Activated B cell treated with CpG ODN at 0.5 μM for 24 hours (primary cell): ENCODE data around the gene CENPL. TPM values are rescaled to one million over a fixed set of nuclear protein-coding genes. Genes with fewer than 3 reads are reported as not detected.

Source experiments
- ATAC-seq: fragments of 200-7000 bp; cut with Tn5 transposase; one replicate; pipeline ENCODE4 v1.10.0; 2021; ENCODE audit warnings: low read depth, mild to moderate bottlenecking, moderate library complexity
- CTCF ChIA-PET: fragments of 350-600 bp; sonication (Branson Sonifier 250); formaldehyde crosslinking; loops from one replicate; lab custom pipeline; 2021; ENCODE audit warnings: antibody characterized with exemption; lab: Charles Lee
- POLR2A ChIA-PET: fragments of 350-600 bp; sonication (Branson Sonifier 250); formaldehyde crosslinking; loops from one replicate; lab custom pipeline; 2021; ENCODE audit warnings: antibody characterized with exemption; lab: Charles Lee
- DNase-seq: peaks from one replicate; pipeline ENCODE4 v3.0.0; 2022
- H3K27ac Mint-ChIP-seq: one replicate; pipeline ENCODE4 v1.8.0; 2020; ENCODE audit warnings: mixed read lengths
- H3K27me3 Mint-ChIP-seq: one replicate; pipeline ENCODE4 v1.8.0; 2021; ENCODE audit warnings: mixed read lengths
- H3K36me3 Mint-ChIP-seq: one replicate; pipeline ENCODE4 v1.8.0; 2021; ENCODE audit warnings: low read depth, mixed read lengths
- H3K4me1 Mint-ChIP-seq: one replicate; pipeline ENCODE4 v1.8.0; 2021; ENCODE audit warnings: mixed read lengths
- H3K4me3 Mint-ChIP-seq: one replicate; pipeline ENCODE4 v1.8.0; 2020; ENCODE audit warnings: mild to moderate bottlenecking, mixed read lengths
- H3K9me3 Mint-ChIP-seq: one replicate; pipeline ENCODE4 v1.8.0; 2020; ENCODE audit warnings: mixed read lengths
- intact Hi-C: fragments of 100-400 bp; cut with micrococcal nuclease; formaldehyde crosslinking; loops from one replicate; pipeline ENCODE4 v1.15.1; 2024
- total RNA-seq: library from RNA; stranded (reverse); gene quantifications from 2 replicates; pipeline ENCODE4 v1.2.3, GENCODE V29; 2022
- TF ChIP-seq, protein P1 (sequence below): fragments of 200-600 bp; IDR thresholded peaks from one replicate; pipeline ENCODE4 v1.8.0; 2022; ENCODE audit warnings: antibody characterized with exemption, mild to moderate bottlenecking

Gene CENPL
- total RNA-seq, 1 donor from 2014 or later: 14.0 TPM

DNA sequence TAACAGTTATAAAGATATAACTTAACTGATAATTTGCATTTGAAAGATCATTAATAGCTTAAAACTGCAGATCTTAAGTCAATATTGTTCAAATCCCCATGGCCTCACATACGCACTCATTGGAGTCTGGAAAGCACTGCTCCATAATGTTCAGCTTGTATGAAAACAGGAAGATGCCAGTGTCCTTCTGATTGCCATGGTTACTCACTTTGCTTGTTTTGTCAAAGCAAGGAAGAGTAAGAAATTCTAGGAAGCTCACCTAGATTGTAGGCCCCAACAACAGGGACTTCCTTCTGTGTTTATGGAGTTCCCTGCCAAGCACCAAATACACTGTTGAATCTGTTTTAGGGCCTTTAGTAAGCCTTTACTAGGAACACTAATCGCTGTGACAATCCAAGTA, 32.2 kb upstream of the CENPL start:
- no peak for DNase-seq
- ChIA-PET POLR2A (interaction anchor here (1.1 to 1.4 kb wide), 2 partner anchors 9 to 11 kb away, joined by 3 to 5 read pairs; partner anchors contain the start of genes GAS5 and ZBTB37), CTCF (no interaction called here)
- TF ChIP-seq, protein P1, sequence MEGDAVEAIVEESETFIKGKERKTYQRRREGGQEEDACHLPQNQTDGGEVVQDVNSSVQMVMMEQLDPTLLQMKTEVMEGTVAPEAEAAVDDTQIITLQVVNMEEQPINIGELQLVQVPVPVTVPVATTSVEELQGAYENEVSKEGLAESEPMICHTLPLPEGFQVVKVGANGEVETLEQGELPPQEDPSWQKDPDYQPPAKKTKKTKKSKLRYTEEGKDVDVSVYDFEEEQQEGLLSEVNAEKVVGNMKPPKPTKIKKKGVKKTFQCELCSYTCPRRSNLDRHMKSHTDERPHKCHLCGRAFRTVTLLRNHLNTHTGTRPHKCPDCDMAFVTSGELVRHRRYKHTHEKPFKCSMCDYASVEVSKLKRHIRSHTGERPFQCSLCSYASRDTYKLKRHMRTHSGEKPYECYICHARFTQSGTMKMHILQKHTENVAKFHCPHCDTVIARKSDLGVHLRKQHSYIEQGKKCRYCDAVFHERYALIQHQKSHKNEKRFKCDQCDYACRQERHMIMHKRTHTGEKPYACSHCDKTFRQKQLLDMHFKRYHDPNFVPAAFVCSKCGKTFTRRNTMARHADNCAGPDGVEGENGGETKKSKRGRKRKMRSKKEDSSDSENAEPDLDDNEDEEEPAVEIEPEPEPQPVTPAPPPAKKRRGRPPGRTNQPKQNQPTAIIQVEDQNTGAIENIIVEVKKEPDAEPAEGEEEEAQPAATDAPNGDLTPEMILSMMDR: no peak
- H3K27me3 Mint-ChIP-seq: no peaks in the 10 kb centered on the region
- H3K36me3 Mint-ChIP-seq: peaks cover 72% of the 10 kb centered on the region
- no peak for ATAC-seq
- H3K4me1 Mint-ChIP-seq: peaks cover under 1% of the 10 kb centered on the region
- intact Hi-C loops: no loop called here
- no peak overlapping the region for H3K27ac Mint-ChIP-seq
- no peak overlapping the region for H3K4me3 Mint-ChIP-seq
- no peaks in the 10 kb centered on the region for H3K9me3 Mint-ChIP-seq

DNA sequence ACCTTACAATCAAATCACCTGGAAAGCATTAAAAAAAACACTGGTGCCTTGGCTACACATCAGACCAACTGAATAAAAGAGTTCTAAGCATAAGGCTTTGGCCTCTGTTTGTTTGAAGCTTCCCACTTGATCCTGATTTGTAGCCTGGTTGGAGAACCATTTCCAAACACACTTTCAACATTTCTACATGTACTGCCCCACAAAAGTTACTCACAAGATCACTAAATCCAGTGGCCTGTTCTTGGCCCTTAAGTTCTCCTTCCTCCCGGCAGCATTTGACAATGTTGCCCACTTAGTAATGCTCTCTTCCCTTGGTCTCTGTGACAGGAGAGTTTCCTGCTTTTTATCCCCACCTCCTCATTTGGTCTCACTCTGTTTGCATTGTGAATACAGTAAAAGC, 31.3 kb upstream of the CENPL start:
- POLR2A ChIA-PET: interaction anchor here (1.4 kb wide), 1 partner anchor 10 kb away, joined by 5 read pairs; no protein-coding TSS in a partner anchor
- H3K4me3 Mint-ChIP-seq: no peak overlapping the region
- CTCF ChIA-PET: no interaction called here
- H3K27me3 Mint-ChIP-seq: no peaks in the 10 kb centered on the region
- ATAC-seq (no peak), DNase-seq (no peak)
- intact Hi-C loops: no loop called here
- TF ChIP-seq, protein P1: no peak
- H3K4me1 Mint-ChIP-seq: no peaks in the 10 kb centered on the region
- H3K27ac Mint-ChIP-seq: no peak overlapping the region
- H3K9me3 Mint-ChIP-seq: no peaks in the 10 kb centered on the region
- peaks cover 76% of the 10 kb centered on the region for H3K36me3 Mint-ChIP-seq

DNA sequence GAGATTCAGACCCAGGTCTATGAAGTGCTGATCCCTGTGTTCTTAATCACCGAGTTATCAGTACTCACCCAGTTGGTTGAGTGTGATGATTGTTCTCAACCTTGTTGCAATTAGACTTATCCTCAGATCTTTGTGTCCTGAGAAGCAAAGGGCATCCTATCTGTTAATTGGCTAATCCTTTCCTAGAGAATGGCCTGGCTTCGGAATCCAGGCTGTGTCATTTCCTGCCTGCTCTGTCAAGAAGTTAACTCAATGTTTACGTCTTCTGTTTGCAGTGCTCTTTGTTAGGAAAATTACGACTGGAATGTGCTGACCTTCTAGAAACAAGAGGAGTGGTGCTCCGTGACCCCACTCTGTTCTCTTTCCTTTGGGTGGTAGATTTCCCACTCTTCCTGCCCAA, 28.4 kb upstream of the CENPL start:
- CTCF ChIA-PET: no interaction called here
- H3K27ac Mint-ChIP-seq: no peak overlapping the region
- H3K4me3 Mint-ChIP-seq: no peak overlapping the region
- POLR2A ChIA-PET: interaction anchor here (0.7 to 0.8 kb wide), 2 partner anchors 19 to 1415 kb away, joined by 3 read pairs; no protein-coding TSS in a partner anchor
- H3K9me3 Mint-ChIP-seq: no peaks in the 10 kb centered on the region
- TF ChIP-seq, protein P1: no peak
- no peaks in the 10 kb centered on the region for H3K4me1 Mint-ChIP-seq
- no peaks in the 10 kb centered on the region for H3K27me3 Mint-ChIP-seq
- ATAC-seq (no peak), DNase-seq (no peak)
- intact Hi-C loops: no loop called here
- peaks cover 67% of the 10 kb centered on the region for H3K36me3 Mint-ChIP-seq

DNA sequence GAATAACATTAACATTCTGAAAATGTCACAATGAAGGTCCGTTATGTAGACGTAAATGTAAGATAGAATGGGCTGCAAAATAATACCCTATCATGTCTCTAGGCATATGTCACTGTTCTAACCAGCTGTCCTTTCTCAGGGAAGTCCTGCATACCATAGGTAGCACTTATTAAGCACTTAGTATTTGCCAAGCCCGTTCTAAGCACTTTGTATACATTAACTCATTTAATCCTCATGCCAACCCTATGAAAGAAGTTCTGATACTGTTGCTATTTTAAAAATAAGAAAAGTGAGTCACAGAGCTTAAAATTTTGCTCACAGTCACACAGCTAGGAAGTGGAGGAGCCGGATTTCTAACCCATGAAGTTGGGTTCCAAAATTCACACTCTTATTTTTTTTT, 27.4 kb upstream of the CENPL start:
- TF ChIP-seq, protein P1: no peak
- ATAC-seq (no peak), DNase-seq (no peak)
- Mint-ChIP-seq H3K9me3 (no peaks in the 10 kb centered on the region), H3K4me3 (no peak overlapping the region), H3K27ac (no peak overlapping the region), H3K27me3 (no peaks in the 10 kb centered on the region), H3K4me1 (no peaks in the 10 kb centered on the region), H3K36me3 (peaks cover 63% of the 10 kb centered on the region)
- CTCF ChIA-PET: interaction anchor here (1.8 kb wide), 1 partner anchor 422 kb away, joined by 5 read pairs; no protein-coding TSS in a partner anchor
- POLR2A ChIA-PET: interaction anchor here (0.7 to 1.2 kb wide), 2 partner anchors 8 to 1416 kb away, joined by 3 read pairs; no protein-coding TSS in a partner anchor
- intact Hi-C loops: no loop called here

DNA sequence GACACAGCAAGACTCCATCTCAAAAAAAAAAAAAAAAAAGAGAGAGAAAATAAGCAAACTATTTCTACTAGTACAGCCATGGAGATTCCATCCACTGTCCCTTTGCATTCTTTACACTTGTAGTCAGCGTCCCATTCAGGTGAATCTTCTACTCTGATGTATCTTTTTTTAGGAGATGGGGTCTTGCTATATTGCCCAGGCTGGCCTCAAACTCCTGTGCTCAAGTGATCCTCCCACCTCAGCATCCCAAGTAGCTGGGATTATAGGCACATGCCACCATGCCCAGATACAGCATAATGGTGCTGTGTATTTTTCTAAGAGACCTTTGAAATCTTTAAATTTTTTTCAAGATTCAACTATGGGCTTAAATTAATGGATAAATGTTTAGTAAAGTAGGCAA, 8.1 kb upstream of the CENPL start:
- ATAC-seq (no peak), DNase-seq (no peak)
- H3K36me3 Mint-ChIP-seq: peaks cover 54% of the 10 kb centered on the region
- H3K9me3 Mint-ChIP-seq: no peaks in the 10 kb centered on the region
- TF ChIP-seq, protein P1: no peak
- peaks cover 3% of the 10 kb centered on the region for H3K4me1 Mint-ChIP-seq
- H3K4me3 Mint-ChIP-seq: no peak overlapping the region
- no peaks in the 10 kb centered on the region for H3K27me3 Mint-ChIP-seq
- POLR2A ChIA-PET: no interaction called here
- CTCF ChIA-PET: no interaction called here
- H3K27ac Mint-ChIP-seq: no peak overlapping the region
- intact Hi-C loops: no loop called here
